Stimulated activated CD4-positive, alpha-beta T cell treated with anti-CD3 and anti-CD28 coated beads, Interleukin-4, amount 100 ng/mL, for 48 hours (primary cell): ENCODE results near the gene CATSPERZ.
"Not testable (repeated sequence)": the region's sequence is repeated elsewhere in the genome, so short reads cannot be mapped to it uniquely, and the experiment has no call there.

Experiments used
- DNase-seq, 2 donors: peaks; one replicate each; pipeline ENCODE4 v3.0.0-alpha.2; 2020; ENCODE audit warnings: low read depth in 2 of 2

CATSPERZ gene

DNA sequence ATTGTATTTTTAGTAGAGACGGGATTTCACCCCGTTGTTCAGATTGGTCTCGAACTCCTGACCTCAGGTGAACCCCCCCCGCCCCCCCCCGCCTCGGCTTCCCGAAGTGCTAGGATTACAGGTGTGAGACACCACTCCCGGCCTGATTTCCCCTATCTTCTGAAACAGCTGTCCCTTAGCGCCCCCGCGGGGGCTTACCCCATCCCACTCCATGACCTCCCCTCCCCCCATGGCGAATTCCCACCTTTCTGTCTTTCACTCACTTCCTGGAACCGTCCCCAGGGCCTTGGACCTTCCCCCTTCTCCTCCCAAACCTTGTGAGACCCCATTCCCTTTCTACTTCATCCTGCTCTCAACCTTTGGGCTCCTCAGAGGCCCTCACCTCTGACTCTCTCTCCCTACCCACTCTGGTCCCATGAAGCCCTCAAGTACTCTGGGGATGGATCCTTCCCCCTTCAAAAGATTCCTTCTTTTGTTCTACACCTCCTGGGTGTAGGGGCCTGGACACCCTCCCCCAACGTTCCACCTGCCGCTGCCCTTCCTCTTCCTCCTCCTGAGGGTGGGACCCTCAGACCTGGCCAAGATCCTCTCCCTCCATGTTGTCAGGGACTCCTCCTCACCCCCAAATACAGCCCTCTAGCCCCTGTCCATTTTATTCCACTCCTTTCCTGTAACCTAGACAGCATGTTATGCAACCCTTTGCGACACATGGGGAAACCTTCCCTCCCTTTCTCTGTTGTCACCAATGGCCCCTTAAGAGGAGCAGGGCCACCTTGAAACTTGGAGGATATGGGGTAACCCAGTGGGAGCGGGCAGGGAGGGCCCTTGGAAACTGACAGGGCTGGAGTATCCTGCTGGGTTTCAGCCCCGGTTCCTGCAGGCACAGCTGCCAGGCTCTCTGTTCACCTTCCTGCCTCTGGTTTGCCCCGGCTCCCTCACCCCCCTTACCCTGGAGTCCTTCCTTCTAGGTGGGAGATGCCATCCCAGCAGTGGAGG, 18.9 kb downstream of the CATSPERZ start:
- no peak for DNase-seq

DNA sequence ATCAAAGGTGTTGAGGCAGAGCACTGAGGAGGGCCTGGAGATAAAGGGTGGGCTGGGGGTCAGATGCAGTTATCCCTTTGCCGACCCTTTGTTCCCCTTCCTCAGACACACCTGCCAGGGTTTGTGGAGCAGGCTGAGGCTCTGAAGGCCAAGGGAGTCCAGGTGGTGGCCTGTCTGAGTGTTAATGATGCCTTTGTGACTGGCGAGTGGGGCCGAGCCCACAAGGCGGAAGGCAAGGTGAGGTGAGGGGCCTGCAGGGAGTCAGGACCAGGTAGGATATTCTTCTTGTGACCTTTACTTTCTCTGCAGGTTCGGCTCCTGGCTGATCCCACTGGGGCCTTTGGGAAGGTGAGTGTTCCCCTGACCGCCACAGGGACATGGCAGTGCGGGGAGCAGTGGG, 20.4 kb downstream of the CATSPERZ start:
- no peak for DNase-seq

DNA sequence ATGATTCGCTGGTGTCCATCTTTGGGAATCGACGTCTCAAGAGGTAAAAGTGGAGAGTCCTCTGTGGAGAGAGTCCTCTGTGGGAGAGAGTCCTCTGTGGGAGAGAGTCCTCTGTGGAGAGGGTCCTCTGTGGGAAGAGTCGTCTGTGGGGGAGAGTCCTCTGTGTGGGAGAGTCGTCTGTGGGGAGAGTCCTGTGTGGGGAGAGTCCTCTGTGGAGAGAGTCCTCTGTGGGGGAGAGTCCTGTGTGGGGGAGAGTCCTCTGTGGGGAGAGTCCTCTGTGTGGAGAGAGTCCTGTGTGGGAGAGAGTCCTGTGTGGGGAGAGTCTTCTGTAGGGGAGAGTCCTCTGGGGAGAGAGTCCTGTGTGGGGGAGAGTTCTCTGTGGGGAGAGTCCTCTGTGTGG, 20.9 kb downstream of the CATSPERZ start:
- DNase-seq: no peak

DNA sequence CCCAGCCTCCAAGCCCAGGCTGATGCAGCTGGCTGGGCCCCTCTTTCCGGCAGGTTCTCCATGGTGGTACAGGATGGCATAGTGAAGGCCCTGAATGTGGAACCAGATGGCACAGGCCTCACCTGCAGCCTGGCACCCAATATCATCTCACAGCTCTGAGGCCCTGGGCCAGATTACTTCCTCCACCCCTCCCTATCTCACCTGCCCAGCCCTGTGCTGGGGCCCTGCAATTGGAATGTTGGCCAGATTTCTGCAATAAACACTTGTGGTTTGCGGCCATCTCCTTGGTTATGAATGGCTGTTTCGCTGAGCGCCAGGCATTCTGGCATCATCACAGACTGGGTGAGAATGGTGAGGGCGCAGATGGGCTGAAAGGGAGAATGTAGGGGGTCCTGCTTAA, 21.4 kb downstream of the CATSPERZ start:
- no peak for DNase-seq

- no peak for DNase-seq
Observed at GRCh38 chr11:64322925-64323260, 22.7 kb downstream of the CATSPERZ start.

DNA sequence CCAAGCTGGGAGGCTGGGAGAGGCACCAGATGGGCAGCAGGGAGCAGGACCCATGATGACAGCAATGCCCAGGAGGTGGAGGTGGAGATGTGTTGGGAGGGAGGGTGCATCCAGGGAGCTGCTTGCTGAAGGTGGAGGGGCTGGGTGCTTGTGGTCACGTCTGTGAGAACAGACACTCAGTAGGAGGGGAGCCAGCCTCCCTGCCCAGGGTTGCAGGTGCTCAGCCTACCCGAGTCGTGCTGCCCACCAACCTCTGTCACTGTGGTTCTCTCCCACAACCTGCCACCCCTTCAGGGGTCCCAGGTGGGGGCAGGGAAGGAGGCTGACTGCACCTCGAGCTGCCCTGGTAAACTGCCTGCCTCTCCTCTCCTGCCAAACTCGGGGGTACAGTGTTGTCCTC, 23.2 kb downstream of the CATSPERZ start:
- DNase-seq: no peak

- DNase-seq: not testable (repeated sequence)
Observed at GRCh38 chr11:64323984-64324383, 23.8 kb downstream of the CATSPERZ start.

- no peak for DNase-seq
Observed at GRCh38 chr11:64324692-64325469, 24.7 kb downstream of the CATSPERZ start.

GRCh38 chr11:64327375-64327774, 27.2 kb downstream of the CATSPERZ start:
- no peak for DNase-seq

DNA sequence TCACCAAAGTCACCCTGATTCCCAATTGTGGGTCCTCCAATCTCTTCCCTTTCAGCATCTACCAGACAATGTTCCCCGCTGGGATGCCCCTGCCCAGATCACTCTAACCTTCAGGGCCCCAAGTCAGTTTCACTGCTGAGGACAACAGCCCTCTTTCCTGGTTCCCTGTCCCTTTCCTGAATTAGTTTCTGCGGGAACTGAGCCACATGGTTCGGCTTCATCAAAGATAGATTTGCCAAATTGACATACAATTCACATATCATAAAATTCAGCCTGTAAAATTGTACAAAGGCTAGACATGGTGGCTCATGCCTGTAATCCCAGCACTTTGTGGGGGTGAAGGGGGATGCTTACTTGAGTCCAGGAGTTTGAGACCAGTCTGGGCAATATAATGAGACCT, 27.8 kb downstream of the CATSPERZ start:
- no peak for DNase-seq

- DNase-seq: no peak
Observed at GRCh38 chr11:64330888-64331287, 30.7 kb downstream of the CATSPERZ start.

DNA sequence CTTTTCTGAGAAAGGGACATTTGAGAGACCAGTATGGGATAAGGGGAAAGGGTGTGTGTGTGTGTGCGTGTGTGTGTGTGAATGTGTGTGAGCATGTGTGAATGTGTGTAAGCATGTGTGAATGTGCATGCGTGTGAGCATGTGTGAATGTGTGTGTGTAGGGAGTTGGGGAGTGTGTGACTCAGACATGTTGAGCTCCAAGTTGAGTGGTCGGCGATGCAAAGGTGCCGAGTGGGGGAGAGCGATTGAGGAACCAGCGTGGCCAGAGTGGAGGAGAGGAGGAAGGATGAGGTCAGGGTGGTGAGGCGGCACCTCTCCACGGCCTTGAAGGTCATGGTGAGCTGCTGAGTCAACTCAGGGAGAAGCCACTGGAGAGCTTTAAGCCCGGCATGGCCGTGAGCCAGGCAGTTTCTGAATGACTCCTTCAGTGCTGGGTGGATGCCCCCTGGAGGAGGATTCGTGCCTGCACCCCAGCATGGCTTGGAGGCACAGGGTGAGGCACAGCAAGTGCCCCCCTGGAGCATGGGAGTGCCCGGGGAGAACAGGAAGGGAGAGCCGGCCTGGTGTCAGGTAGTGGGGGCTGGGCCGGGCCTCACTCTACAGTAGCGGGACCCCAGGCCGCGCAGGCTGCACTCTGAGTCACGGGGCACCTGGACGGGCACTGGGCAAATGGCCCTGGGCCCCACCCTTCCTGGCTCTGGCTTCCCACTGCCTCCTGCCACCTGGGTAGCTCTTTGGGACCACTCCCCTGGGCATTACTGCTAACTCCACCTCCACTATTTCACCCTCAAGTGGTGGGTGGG, 31.6 kb downstream of the CATSPERZ start:
- DNase-seq: peak; percentile 66 to 75

- DNase-seq: no peak
Observed at GRCh38 chr11:64333556-64333955, 33.4 kb downstream of the CATSPERZ start.

GRCh38 chr11:64334764-64335735, 34.9 kb downstream of the CATSPERZ start:
- DNase-seq: no peak

DNA sequence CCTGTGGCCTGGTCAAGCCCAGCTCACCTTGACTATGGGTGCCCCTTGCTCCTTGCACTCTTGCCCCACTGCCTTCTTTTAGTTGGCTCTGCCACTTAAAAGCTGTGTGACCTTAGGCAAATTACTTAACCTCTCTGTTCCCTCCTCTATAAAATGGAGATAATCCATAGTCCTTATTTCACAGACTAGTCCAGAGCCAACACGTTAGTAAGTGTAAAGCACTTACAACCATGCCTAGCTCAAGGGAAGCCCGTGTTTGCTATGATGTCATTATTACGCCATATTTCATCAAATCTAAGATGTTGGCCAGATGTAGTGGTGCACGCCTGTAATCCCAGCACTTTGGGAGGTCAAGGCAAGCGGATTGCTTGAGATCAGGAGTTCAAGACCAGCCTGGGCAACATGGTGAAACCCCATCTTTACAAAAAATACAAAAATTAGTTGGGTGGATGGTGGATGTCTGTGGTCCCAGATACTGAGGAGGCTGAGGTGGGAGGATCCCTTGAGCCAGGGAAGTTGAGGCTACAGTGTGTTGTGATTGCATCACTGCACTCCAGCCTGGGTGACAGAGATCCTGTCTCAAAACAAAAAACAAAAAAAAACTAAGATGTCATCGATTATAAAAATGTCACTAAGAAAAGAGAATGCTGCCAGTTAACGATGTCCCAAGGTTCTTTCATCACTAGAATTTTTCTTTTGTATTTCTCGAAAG, 37.5 kb downstream of the CATSPERZ start:
- no peak for DNase-seq

DNA sequence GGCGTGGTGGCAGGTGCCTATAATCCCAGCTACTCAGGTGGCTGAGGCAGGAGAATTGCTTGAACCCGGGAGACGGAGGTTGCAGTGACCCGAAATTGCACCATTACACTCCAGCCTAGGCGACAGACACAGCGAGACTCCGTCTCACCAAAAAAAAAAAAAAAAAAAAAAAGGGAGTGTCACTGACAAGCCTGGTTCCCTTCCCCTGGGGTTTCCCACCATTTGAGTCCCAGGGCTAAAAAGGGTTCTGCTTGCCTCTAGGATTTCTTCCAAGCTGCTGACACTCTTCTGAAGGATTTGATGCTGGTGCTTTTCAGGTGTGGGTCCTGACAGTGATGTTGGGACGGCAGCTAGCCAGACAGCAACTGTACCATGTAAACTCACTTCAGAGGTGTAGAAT, 38.6 kb downstream of the CATSPERZ start:
- DNase-seq: no peak

DNA sequence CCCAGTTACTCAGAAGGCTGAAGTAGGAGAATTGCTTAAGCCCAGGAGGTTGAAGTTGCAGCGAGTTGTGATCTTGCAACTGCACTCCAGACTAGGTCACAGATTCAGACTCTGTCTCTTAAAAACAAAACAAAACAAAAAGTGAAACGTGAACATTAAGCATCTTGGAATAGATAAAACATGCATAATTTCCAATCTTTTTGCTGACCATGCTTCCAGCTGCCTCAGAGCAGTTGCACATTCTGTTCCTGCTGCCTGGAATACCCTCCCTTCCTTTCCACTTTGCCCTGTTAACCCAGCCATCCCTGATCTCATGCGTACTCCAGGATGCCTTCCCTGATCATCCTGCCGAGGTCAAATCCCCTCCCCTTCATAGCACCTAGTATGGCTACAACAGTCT, 39.1 kb downstream of the CATSPERZ start:
- no peak for DNase-seq

- DNase-seq: peak; percentile 73 to 76
Observed at GRCh38 chr11:64339754-64340408, 39.7 kb downstream of the CATSPERZ start, which contains the start of gene CCDC88B. Gene CCDC88B (plus strand): TSS chr11:64340204. CDS start chr11:64340267, 63 bp downstream.

DNA sequence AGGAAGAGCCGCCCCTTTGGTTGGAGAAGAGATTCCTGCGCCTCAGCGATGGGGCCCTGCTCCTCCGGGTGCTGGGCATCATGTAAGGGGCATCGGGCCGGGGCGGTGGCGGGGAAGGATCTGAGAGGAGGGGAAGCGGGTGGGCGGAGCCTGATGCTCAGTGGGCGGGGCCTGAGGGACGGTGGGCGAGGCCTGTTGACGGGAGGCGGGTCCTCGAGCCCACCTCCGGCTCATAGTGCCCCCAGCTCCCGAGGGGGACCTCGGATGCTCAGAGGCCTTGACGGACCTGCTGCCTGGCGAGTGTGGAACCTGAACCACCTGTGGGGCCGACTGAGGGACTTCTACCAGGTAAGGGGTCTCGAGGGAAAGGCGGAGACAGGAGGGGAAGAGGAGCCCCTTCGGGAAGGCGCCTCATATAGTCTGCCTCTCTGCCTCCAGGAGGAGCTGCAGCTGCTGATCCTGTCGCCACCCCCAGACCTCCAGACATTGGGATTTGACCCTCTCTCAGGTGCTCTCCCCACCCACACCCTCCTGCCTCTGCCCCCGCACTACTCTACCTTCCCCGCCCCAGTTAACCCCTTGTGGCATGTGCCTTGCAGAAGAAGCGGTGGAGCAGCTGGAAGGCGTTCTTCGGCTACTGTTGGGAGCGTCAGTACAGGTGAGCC, 40.6 kb downstream of the CATSPERZ start:
- peak; percentile 67 to 88 for DNase-seq
